Suprapubic skin (tissue), 4 donors: Measurements from ENCODE around the gene GOLGA2. TPM values are rescaled to one million over a fixed set of nuclear protein-coding genes. Genes with fewer than 3 reads are reported as not detected.

Source experiments
- DNase-seq, 2 donors: peaks; one replicate each; pipeline ENCODE4 v3.0.0-alpha.2; 2019; ENCODE audit warnings: low spot score in 2 of 2
- H3K27ac ChIP-seq: fragments of 200-600 bp; sonication (generic); one replicate; pipeline ENCODE4 v1.5.1; 2019
- H3K27me3 ChIP-seq: fragments of 200-600 bp; sonication (generic); one replicate; pipeline ENCODE4 v1.5.1; 2019
- H3K36me3 ChIP-seq: fragments of 200-600 bp; sonication (generic); one replicate; pipeline ENCODE4 v1.5.1; 2019
- H3K4me1 ChIP-seq: fragments of 200-600 bp; sonication (generic); one replicate; pipeline ENCODE4 v1.5.1; 2019
- H3K4me3 ChIP-seq: fragments of 200-600 bp; sonication (generic); one replicate; pipeline ENCODE4 v1.5.1; 2019; ENCODE audit warnings: mild to moderate bottlenecking
- H3K9me3 ChIP-seq: fragments of 200-600 bp; sonication (generic); one replicate; pipeline ENCODE4 v1.5.1; 2019
- CTCF ChIP-seq, 2 donors: fragments of 200-600 bp in 1 of 2; fragments of 450-650 bp in 1 of 2; sonication (generic) in 1 of 2; IDR thresholded peaks; one replicate each; pipeline ENCODE4 v1.5.1; 2016 to 2019; ENCODE audit warnings: antibody characterized with exemption in 2 of 2, mild to moderate bottlenecking in 1 of 2, moderate library complexity in 1 of 2
- EP300 ChIP-seq: sonication (generic); formaldehyde crosslinking; IDR thresholded peaks from one replicate; pipeline ENCODE4 v1.6.1; 2017; ENCODE audit warnings: antibody characterized with exemption
- POLR2A ChIP-seq, 2 donors: fragments of 450-650 bp; IDR thresholded peaks; one replicate each; pipeline ENCODE4 v1.6.1; 2017; ENCODE audit warnings: antibody characterized with exemption in 2 of 2, mild to moderate bottlenecking in 2 of 2, moderate library complexity in 2 of 2
- POLR2AphosphoS5 ChIP-seq, 3 donors: sonication (generic); formaldehyde crosslinking; IDR thresholded peaks; one replicate each; pipeline ENCODE4 v1.6.1; 2017; ENCODE audit warnings: antibody characterized with exemption in 3 of 3
- WGBS: methylation state at CpG from one replicate; pipeline ENCODE4 v1.1.5; 2018; 5-methylcytosine and 5-hydroxymethylcytosine counted together
- total RNA-seq, 4 donors: library from RNA; depleted of rRNA; stranded (reverse); fragments of >200 nt; gene quantifications; one replicate each; pipeline ENCODE4 v1.1.0, GENCODE V29; 2016

The GOLGA2 gene
- total RNA-seq, 4 donors from 2014 or later = 83.5 to 131 (median 99.0) TPM

GRCh38 chr9:128216781-128217553, 58.8 kb downstream of the GOLGA2 start:
- DNase-seq = no peak
- Histone ChIP-seq H3K9me3 (no peaks in the 10 kb centered on the region), H3K4me3 (no peak overlapping the region), H3K27me3 (no peaks in the 10 kb centered on the region), H3K4me1 (peaks cover 30% of the 10 kb centered on the region), H3K27ac (no peak overlapping the region), H3K36me3 (peaks cover 6% of the 10 kb centered on the region)
- WGBS = 87% methylated on average over 12 of the region's 16 CpGs
- TF ChIP-seq POLR2AphosphoS5 (IDR thresholded peaks at IDR 0.05) (no peak), CTCF (IDR thresholded peaks at IDR 0.05) (no peak), POLR2A (IDR thresholded peaks at IDR 0.05) (no peak), EP300 (no peak)

GRCh38 chr9:128215491-128216409, 60.1 kb downstream of the GOLGA2 start:
- WGBS = 57% methylated on average over 8 of the region's 10 CpGs
- Histone ChIP-seq H3K36me3 (peaks cover 4% of the 10 kb centered on the region), H3K4me1 (peaks cover 41% of the 10 kb centered on the region), H3K4me3 (no peak overlapping the region), H3K9me3 (no peaks in the 10 kb centered on the region), H3K27ac (peak overlapping the region; percentile 85), H3K27me3 (no peaks in the 10 kb centered on the region)
- TF ChIP-seq EP300 (no peak), POLR2AphosphoS5 (IDR thresholded peaks at IDR 0.05) (no peak), CTCF (IDR thresholded peaks at IDR 0.05) (no peak), POLR2A (IDR thresholded peaks at IDR 0.05) (no peak)
- DNase-seq = peak in 1 of 2 donors; percentile 78

- DNase-seq = no peak
- WGBS = 83% methylated on average over 8 of the region's 21 CpGs
- no peaks in the 10 kb centered on the region for H3K27me3 ChIP-seq
- TF ChIP-seq POLR2A (IDR thresholded peaks at IDR 0.05) (no peak), CTCF (IDR thresholded peaks at IDR 0.05) (no peak), POLR2AphosphoS5 (IDR thresholded peaks at IDR 0.05) (no peak), EP300 (no peak)
- H3K27ac ChIP-seq = peak overlapping the region; percentile 85
- peaks cover 44% of the 10 kb centered on the region for H3K4me1 ChIP-seq
- H3K9me3 ChIP-seq = no peaks in the 10 kb centered on the region
- H3K36me3 ChIP-seq = no peaks in the 10 kb centered on the region
- no peak overlapping the region for H3K4me3 ChIP-seq
These were observed 61.0 kb downstream of the GOLGA2 start for GRCh38 chr9:128214571-128215490.

- 84% methylated on average over 12 of the region's 12 CpGs for WGBS
- Histone ChIP-seq H3K27me3 (no peaks in the 10 kb centered on the region), H3K27ac (no peak overlapping the region), H3K9me3 (no peaks in the 10 kb centered on the region), H3K4me3 (no peak overlapping the region), H3K4me1 (peaks cover 51% of the 10 kb centered on the region), H3K36me3 (no peaks in the 10 kb centered on the region)
- no peak for TF ChIP-seq EP300
- TF ChIP-seq POLR2AphosphoS5 (IDR thresholded peaks at IDR 0.05) = no peak
- no peak for TF ChIP-seq CTCF (IDR thresholded peaks at IDR 0.05)
- DNase-seq = no peak
These were observed 61.9 kb downstream of the GOLGA2 start for GRCh38 chr9:128213746-128214497.
